ENCODE measurements around the gene KCNJ4.

Gene KCNJ4

DNA sequence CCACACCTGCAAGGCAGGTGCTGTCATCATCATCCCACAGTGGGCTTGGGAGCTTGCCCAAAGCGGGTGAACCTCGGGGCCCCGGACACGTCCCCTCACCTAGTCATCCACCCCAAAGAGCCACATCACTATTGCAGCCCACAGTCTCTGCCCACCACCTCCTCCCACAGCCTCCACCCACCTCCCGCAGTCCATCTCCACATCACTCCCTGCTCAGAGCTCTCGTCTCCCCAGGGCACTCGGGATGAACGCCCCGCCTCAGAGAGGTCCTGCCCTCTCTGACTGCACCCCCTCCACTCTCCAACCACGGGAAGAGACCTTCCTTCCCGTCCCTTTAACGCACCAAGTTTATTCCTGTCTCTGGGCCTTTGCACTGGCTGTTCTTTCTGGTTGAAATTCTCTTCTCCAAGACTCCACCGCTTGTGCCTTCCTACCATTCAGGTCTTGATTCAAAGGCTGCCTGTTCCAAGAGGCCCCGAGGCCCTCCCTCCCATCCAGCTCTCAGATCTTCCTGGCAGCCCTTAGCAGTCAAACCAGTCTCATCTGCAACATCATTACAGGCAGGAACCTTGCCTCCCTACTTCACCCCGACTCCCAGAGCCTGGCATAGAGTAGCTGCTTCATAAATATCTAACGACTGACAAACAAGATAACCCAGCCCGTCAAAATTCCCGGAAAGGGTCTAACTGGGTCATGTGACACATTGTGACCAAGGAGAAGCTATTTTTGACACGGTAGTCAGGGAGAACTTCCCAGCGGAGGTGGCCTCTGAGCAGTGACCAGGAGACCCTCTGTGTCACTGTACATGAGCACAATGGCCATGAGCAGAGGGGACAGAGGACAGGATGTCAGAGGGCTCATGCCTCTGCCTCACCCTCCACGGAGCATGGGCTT, 11.1 kb downstream of the KCNJ4 start:
- H4K91ac ChIP-seq (ENCODE audit: low read depth, low read length, poor library complexity) = no peak overlapping the region
- no peak overlapping the region for H2BK120ac ChIP-seq (ENCODE audit: low read depth, low read length)
- H2AFZ ChIP-seq (ENCODE audit: low read length) = no peak overlapping the region
- WGBS, 2 donors (ENCODE audit: extremely low coverage in 2 of 2, insufficient read length in 2 of 2, insufficient replicate concordance in 1 of 2) = no CpG with 5 or more reads among the region's 21 CpGs
- peak overlapping the region; percentile 14 for H3K9ac ChIP-seq (ENCODE audit: low read depth, low read length, poor library complexity)
- peak overlapping the region; percentile 5 for H3K14ac ChIP-seq (ENCODE audit: low read length)
- no peak overlapping the region for H2BK15ac ChIP-seq (ENCODE audit: low read length)
- no peaks in the 10 kb centered on the region for H3K27me3 ChIP-seq (ENCODE audit: control insufficient read depth in 3 of 3, insufficient read depth in 3 of 3, low read depth in 1 of 3, low read length in 3 of 3)
- H3K23ac ChIP-seq (ENCODE audit: low read depth, low read length, poor library complexity) = no peak overlapping the region
- peak overlapping the region; percentile 1 for H3K18ac ChIP-seq (ENCODE audit: low read length)
- H3K4me1 ChIP-seq (ENCODE audit: control insufficient read depth in 2 of 2, insufficient read depth in 1 of 2, low read depth in 1 of 2, low read length in 2 of 2) = peaks cover 3 to 8% of the 10 kb centered on the region in 2 donors
- H3K79me1 ChIP-seq (ENCODE audit: low read depth, low read length) = no peaks in the 10 kb centered on the region
- no peak for DNase-seq (ENCODE audit: low spot score)
- H2AK5ac ChIP-seq (ENCODE audit: low read depth, low read length) = peak overlapping the region; percentile 81
- no peak overlapping the region for H3K4ac ChIP-seq (ENCODE audit: low read length)
- H2BK5ac ChIP-seq (ENCODE audit: low read length) = no peak overlapping the region
- H3K9me3 ChIP-seq (replicated peaks in 1 of 2; ENCODE audit: control insufficient read depth in 2 of 2, insufficient read depth in 1 of 2, low read depth in 1 of 2, low read length in 2 of 2) = no peaks in the 10 kb centered on the region
- H3K36me3 ChIP-seq (replicated peaks in 1 of 2; ENCODE audit: control insufficient read depth in 2 of 2, insufficient read depth in 2 of 2, low read length in 2 of 2) = no peaks in the 10 kb centered on the region
- no peak overlapping the region for H2BK12ac ChIP-seq (ENCODE audit: low read length)
- H3K4me3 ChIP-seq (ENCODE audit: low read length in 2 of 2) = no peak overlapping the region
- no peak overlapping the region for H3K4me2 ChIP-seq (ENCODE audit: insufficient read depth, low read length, poor library complexity, severe bottlenecking)
- no peak overlapping the region for H3K27ac ChIP-seq (replicated peaks; ENCODE audit: low read length)
- H4K8ac ChIP-seq (ENCODE audit: low read depth, low read length) = no peak overlapping the region

DNA sequence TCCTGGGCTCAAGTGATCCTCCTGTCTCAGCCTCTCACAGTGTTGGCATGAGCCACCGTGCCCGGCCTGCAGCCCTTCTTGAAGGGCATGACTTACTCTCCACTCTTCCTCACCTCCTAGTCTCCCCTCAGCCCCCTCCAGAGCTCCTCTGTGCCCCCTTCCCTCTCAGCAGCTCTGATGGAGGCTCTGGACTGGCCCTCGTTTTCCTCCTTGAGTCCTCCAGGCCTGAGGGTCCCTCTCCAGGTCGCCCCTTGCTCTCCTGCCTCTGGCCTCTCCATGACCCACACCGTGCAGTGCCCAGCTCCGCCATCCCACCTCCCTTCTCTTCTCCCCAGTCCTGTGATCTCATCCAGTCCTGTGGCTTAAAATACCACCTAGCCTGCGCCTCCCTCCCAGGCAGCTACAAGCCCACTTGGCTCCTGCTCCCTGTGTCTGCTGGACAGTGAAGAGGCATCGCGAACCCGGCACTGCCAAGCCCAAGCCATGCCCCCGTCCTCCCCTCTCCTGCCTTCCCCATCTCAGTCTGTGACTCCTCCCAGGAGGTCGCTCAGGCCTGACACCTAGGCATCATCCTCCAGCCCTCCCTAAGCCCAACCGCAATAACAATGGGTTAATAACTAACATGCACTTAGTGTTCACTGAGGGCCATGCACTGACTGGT, 11.9 kb downstream of the KCNJ4 start:
- Histone ChIP-seq H3K9ac (ENCODE audit: low read depth, low read length, poor library complexity) (no peak overlapping the region), H3K27ac (replicated peaks; ENCODE audit: low read length) (no peak overlapping the region), H2BK12ac (ENCODE audit: low read length) (no peak overlapping the region), H3K36me3 (replicated peaks in 1 of 2; ENCODE audit: control insufficient read depth in 2 of 2, insufficient read depth in 2 of 2, low read length in 2 of 2) (no peaks in the 10 kb centered on the region), H4K91ac (ENCODE audit: low read depth, low read length, poor library complexity) (no peak overlapping the region), H3K4me1 (ENCODE audit: control insufficient read depth in 2 of 2, insufficient read depth in 1 of 2, low read depth in 1 of 2, low read length in 2 of 2) (peaks cover 3 to 8% of the 10 kb centered on the region in 2 donors), H3K18ac (ENCODE audit: low read length) (no peak overlapping the region), H4K8ac (ENCODE audit: low read depth, low read length) (no peak overlapping the region), H3K14ac (ENCODE audit: low read length) (peak overlapping the region; percentile 5), H3K4ac (ENCODE audit: low read length) (no peak overlapping the region), H2AK5ac (ENCODE audit: low read depth, low read length) (no peak overlapping the region), H3K4me3 (ENCODE audit: low read length in 2 of 2) (no peak overlapping the region), H3K4me2 (ENCODE audit: insufficient read depth, low read length, poor library complexity, severe bottlenecking) (no peak overlapping the region), H2BK15ac (ENCODE audit: low read length) (no peak overlapping the region), H3K79me1 (ENCODE audit: low read depth, low read length) (no peaks in the 10 kb centered on the region), H3K27me3 (ENCODE audit: control insufficient read depth in 3 of 3, insufficient read depth in 3 of 3, low read depth in 1 of 3, low read length in 3 of 3) (no peaks in the 10 kb centered on the region), H3K23ac (ENCODE audit: low read depth, low read length, poor library complexity) (no peak overlapping the region), H2AFZ (ENCODE audit: low read length) (no peak overlapping the region), H3K9me3 (replicated peaks in 1 of 2; ENCODE audit: control insufficient read depth in 2 of 2, insufficient read depth in 1 of 2, low read depth in 1 of 2, low read length in 2 of 2) (no peaks in the 10 kb centered on the region), H2BK120ac (ENCODE audit: low read depth, low read length) (no peak overlapping the region), H2BK5ac (ENCODE audit: low read length) (peak overlapping the region; percentile 82)
- WGBS, 2 donors (ENCODE audit: extremely low coverage in 2 of 2, insufficient read length in 2 of 2, insufficient replicate concordance in 1 of 2) = no CpG with 5 or more reads among the region's 13 CpGs
- DNase-seq (ENCODE audit: low spot score) = no peak

DNA sequence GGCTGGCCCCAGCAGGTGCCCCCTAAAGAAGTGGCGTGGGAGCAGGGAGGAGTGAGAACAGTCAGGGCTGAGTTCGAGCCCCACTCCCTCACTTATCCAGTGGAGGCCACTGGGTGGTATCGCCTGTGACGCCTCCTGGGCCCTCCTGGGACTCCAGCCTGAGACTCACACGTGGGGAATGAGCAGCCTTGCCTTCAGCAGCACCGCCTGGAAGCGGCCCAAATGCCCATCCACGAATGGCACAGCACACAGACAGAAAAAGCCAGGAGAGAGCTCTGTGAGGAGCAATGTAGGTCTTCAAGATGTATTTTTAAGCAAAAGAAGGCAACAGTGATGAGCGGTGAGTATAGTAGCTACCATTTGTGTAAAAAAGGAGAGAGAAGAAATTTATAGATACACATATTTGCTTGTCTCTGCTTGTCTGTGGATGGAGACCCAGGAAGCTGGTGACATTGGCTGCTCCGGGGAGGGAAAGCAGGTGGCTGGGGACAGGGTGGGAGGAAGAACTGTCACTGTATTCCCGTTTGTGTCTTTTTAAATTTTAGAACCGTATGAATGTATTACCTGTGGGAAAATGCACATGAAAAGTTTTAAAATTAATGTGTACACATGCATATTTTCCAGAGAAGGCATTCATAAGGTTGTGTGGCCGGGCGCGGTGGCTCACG, 13.2 kb downstream of the KCNJ4 start:
- no peak overlapping the region for H3K23ac ChIP-seq (ENCODE audit: low read depth, low read length, poor library complexity)
- no peak overlapping the region for H4K8ac ChIP-seq (ENCODE audit: low read depth, low read length)
- no peak overlapping the region for H2BK12ac ChIP-seq (ENCODE audit: low read length)
- H3K4me1 ChIP-seq (ENCODE audit: control insufficient read depth in 2 of 2, insufficient read depth in 1 of 2, low read depth in 1 of 2, low read length in 2 of 2) = peaks cover 3 to 8% of the 10 kb centered on the region in 2 donors
- no peak overlapping the region for H2AFZ ChIP-seq (ENCODE audit: low read length)
- no CpG with 5 or more reads among the region's 16 CpGs for WGBS, 2 donors (ENCODE audit: extremely low coverage in 2 of 2, insufficient read length in 2 of 2, insufficient replicate concordance in 1 of 2)
- no peak overlapping the region for H3K27ac ChIP-seq (replicated peaks; ENCODE audit: low read length)
- no peak overlapping the region for H2BK15ac ChIP-seq (ENCODE audit: low read length)
- peak overlapping the region; percentile 53 for H2BK5ac ChIP-seq (ENCODE audit: low read length)
- no peak overlapping the region for H3K9ac ChIP-seq (ENCODE audit: low read depth, low read length, poor library complexity)
- DNase-seq (ENCODE audit: low spot score) = no peak
- H4K91ac ChIP-seq (ENCODE audit: low read depth, low read length, poor library complexity) = no peak overlapping the region
- H3K4me3 ChIP-seq (ENCODE audit: low read length in 2 of 2) = no peak overlapping the region
- no peak overlapping the region for H3K4ac ChIP-seq (ENCODE audit: low read length)
- no peaks in the 10 kb centered on the region for H3K27me3 ChIP-seq (ENCODE audit: control insufficient read depth in 3 of 3, insufficient read depth in 3 of 3, low read depth in 1 of 3, low read length in 3 of 3)
- H3K18ac ChIP-seq (ENCODE audit: low read length) = no peak overlapping the region
- no peaks in the 10 kb centered on the region for H3K79me1 ChIP-seq (ENCODE audit: low read depth, low read length)
- H2AK5ac ChIP-seq (ENCODE audit: low read depth, low read length) = peak overlapping the region; percentile 53
- no peaks in the 10 kb centered on the region for H3K9me3 ChIP-seq (replicated peaks in 1 of 2; ENCODE audit: control insufficient read depth in 2 of 2, insufficient read depth in 1 of 2, low read depth in 1 of 2, low read length in 2 of 2)
- no peaks in the 10 kb centered on the region for H3K36me3 ChIP-seq (replicated peaks in 1 of 2; ENCODE audit: control insufficient read depth in 2 of 2, insufficient read depth in 2 of 2, low read length in 2 of 2)
- H3K4me2 ChIP-seq (ENCODE audit: insufficient read depth, low read length, poor library complexity, severe bottlenecking) = no peak overlapping the region
- H3K14ac ChIP-seq (ENCODE audit: low read length) = no peak overlapping the region
- H2BK120ac ChIP-seq (ENCODE audit: low read depth, low read length) = no peak overlapping the region

Measured in neuronal stem cell (in vitro differentiated cells).